Renal cortex interstitium (tissue), 15 donors: ENCODE measurements around the gene MRTO4. TPM values are rescaled to one million over a fixed set of nuclear protein-coding genes. Genes with fewer than 3 reads are reported as not detected.

Source experiments
- DNase-seq, 11 donors: peaks; one replicate each; pipeline ENCODE4 v3.0.0-alpha.2; 2013; ENCODE audit warnings: low read depth in 9 of 11, low spot score in 4 of 11; ENCODE audit errors: extremely low read depth in 1 of 11
- long read RNA-seq, 16 experiments: transcript quantifications; one replicate each; lab custom pipeline, GENCODE V29; 2026
- polyA plus RNA-seq, 3 donors: library from polyadenylated mRNA; unstranded; fragments of 120-200 nt; gene quantifications; one replicate each; pipeline ENCODE4 v1.2.1, GENCODE V29; 2013; ENCODE audit not compliant: insufficient read length in 3 of 3

Gene MRTO4
- polyA plus RNA-seq, result 10 to 100 TPM; 29.5 to 31.2 (median 30.6) TPM
- long read RNA-seq, donor 1, transcript MRTO4-201 (8 exons, 2,315 nt), result major isoform, 7 of 7 reads
- long read RNA-seq, donor 1, partial matches to known transcripts, result 0 of 7 reads
- long read RNA-seq, donor 1, other reads (novel, unspliced or antisense), result 0 of 7 reads
- long read RNA-seq, donor 2, transcript MRTO4-201 (8 exons, 2,315 nt), result major isoform, 8 of 13 reads
- long read RNA-seq, donor 2, partial matches to known transcripts, result 5 of 13 reads
- long read RNA-seq, donor 2, other reads (novel, unspliced or antisense), result 0 of 13 reads
- long read RNA-seq, donor 3, transcript MRTO4-201 (8 exons, 2,315 nt), result major isoform, 17 of 18 reads
- long read RNA-seq, donor 3, partial matches to known transcripts, result 0 of 18 reads
- long read RNA-seq, donor 3, other reads (novel, unspliced or antisense), result 0 of 18 reads
- long read RNA-seq, donor 4, transcript MRTO4-201 (8 exons, 2,315 nt), result major isoform, 12 of 12 reads
- long read RNA-seq, donor 4, partial matches to known transcripts, result 0 of 12 reads
- long read RNA-seq, donor 4, other reads (novel, unspliced or antisense), result 0 of 12 reads
- long read RNA-seq, donor 5, result 0 reads
- long read RNA-seq, donor 6, transcript MRTO4-201 (8 exons, 2,315 nt), result major isoform, 11 of 11 reads
- long read RNA-seq, donor 6, partial matches to known transcripts, result 0 of 11 reads
- long read RNA-seq, donor 6, other reads (novel, unspliced or antisense), result 0 of 11 reads
- long read RNA-seq, donor 7, transcript MRTO4-201 (8 exons, 2,315 nt), result major isoform, 11 of 12 reads
- long read RNA-seq, donor 7, partial matches to known transcripts, result 0 of 12 reads
- long read RNA-seq, donor 7, other reads (novel, unspliced or antisense), result 0 of 12 reads
- long read RNA-seq, donor 8, transcript MRTO4-201 (8 exons, 2,315 nt), result major isoform, 20 of 309 reads
- long read RNA-seq, donor 8, partial matches to known transcripts, result 288 of 309 reads
- long read RNA-seq, donor 8, other reads (novel, unspliced or antisense), result 0 of 309 reads
- long read RNA-seq, donor 9, transcript MRTO4-201 (8 exons, 2,315 nt), result major isoform, 11 of 11 reads
- long read RNA-seq, donor 9, partial matches to known transcripts, result 0 of 11 reads
- long read RNA-seq, donor 9, other reads (novel, unspliced or antisense), result 0 of 11 reads
- long read RNA-seq, donor 10, transcript MRTO4-201 (8 exons, 2,315 nt), result major isoform, 12 of 12 reads
- long read RNA-seq, donor 10, partial matches to known transcripts, result 0 of 12 reads
- long read RNA-seq, donor 10, other reads (novel, unspliced or antisense), result 0 of 12 reads
- long read RNA-seq, donor 11, transcript MRTO4-201 (8 exons, 2,315 nt), result major isoform, 10 of 10 reads
- long read RNA-seq, donor 11, partial matches to known transcripts, result 0 of 10 reads
- long read RNA-seq, donor 11, other reads (novel, unspliced or antisense), result 0 of 10 reads
- long read RNA-seq, donor 12, transcript MRTO4-201 (8 exons, 2,315 nt), result major isoform, 7 of 7 reads
- long read RNA-seq, donor 12, partial matches to known transcripts, result 0 of 7 reads
- long read RNA-seq, donor 12, other reads (novel, unspliced or antisense), result 0 of 7 reads
- long read RNA-seq, donor 13, transcript MRTO4-201 (8 exons, 2,315 nt), result major isoform, 18 of 21 reads
- long read RNA-seq, donor 13, partial matches to known transcripts, result 0 of 21 reads
- long read RNA-seq, donor 13, other reads (novel, unspliced or antisense), result 0 of 21 reads
- long read RNA-seq, donor 14, transcript MRTO4-201 (8 exons, 2,315 nt), result major isoform, 10 of 12 reads
- long read RNA-seq, donor 14, partial matches to known transcripts, result 0 of 12 reads
- long read RNA-seq, donor 14, other reads (novel, unspliced or antisense), result 0 of 12 reads
- long read RNA-seq, donor 15, transcript MRTO4-201 (8 exons, 2,315 nt), result major isoform, 8 of 8 reads
- long read RNA-seq, donor 15, partial matches to known transcripts, result 0 of 8 reads
- long read RNA-seq, donor 15, other reads (novel, unspliced or antisense), result 0 of 8 reads
- long read RNA-seq, donor 16, transcript MRTO4-201 (8 exons, 2,315 nt), result major isoform, 34 of 36 reads
- long read RNA-seq, donor 16, partial matches to known transcripts, result 0 of 36 reads
- long read RNA-seq, donor 16, other reads (novel, unspliced or antisense), result 0 of 36 reads

DNA sequence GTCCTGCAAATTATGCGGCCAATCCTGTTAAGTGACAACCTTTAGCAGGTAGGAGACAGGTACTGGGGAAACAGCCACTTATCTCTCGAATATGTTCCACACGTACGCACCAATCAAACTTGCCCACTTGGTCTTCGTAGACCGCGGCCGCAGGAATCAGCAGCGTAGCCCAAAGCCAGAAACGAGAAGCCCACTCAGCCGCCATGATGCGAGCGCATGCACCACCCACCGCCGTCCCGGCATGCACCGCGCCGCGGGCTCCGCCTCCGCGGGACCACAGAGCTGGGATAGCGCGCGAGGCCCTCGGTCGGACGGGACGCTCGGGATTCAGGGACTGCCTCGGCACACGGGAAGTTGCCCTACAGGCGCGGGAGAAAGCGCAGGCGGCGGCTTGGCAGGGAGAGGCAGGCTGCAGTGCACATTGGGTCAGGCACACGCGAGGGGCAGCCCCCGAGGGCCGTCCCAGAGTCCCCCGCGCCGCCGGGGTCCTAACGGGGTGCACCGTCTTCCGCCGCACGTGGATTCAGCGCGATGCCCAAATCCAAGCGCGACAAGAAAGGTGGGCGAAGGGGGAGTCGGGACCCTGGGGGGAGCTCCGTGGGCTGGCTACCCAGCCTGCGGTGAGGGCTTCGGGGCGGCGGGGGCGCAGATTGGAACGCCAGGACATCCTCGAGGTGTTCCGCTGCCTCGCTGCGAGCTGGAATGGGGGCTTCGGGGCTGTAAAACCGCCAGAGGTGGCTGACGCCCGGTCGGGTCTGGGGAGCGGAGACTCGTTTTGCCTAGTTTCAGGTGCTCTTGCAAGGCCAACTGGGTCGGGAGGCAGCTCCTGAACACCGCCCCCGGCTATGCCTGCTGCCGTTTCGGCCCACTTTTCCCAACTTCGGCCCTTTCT is at the start of gene MRTO4, which contains the start of gene EMC1:
Gene MRTO4, plus strand, starts transcription at position 501 of the 892 bp plus-strand sequence. Its CDS starts 31 bp downstream, at position 532.
Gene EMC1, minus strand, starts transcription at position 220 of the 892 bp plus-strand sequence. Its CDS starts 15 bp downstream, at position 205.
- DNase-seq, result peak; percentile 72 to 85 (median 78)

DNA sequence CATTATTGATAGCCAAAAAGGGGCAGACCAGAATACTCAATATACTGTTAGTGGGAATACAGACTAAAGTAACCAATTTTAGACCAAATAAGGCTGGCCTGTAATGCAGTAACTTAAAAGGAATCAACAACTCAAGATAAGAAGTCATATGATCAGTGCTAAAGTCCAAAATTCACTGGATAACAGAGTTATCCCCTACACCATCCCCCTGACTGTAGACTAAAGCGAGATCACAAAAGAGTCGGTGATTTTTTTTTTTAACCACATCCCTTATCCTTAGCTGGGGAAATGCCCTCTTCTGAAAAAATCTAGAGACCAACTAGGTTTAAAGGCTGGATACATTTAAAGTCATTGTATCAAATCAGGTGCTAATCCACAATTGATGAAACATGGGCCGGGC is 49.2 kb upstream of the MRTO4 start:
- DNase-seq, result no peak

- DNase-seq, result no peak
These were observed 48.2 kb upstream of the MRTO4 start for GRCh38 chr1:19203440-19203839.

DNA sequence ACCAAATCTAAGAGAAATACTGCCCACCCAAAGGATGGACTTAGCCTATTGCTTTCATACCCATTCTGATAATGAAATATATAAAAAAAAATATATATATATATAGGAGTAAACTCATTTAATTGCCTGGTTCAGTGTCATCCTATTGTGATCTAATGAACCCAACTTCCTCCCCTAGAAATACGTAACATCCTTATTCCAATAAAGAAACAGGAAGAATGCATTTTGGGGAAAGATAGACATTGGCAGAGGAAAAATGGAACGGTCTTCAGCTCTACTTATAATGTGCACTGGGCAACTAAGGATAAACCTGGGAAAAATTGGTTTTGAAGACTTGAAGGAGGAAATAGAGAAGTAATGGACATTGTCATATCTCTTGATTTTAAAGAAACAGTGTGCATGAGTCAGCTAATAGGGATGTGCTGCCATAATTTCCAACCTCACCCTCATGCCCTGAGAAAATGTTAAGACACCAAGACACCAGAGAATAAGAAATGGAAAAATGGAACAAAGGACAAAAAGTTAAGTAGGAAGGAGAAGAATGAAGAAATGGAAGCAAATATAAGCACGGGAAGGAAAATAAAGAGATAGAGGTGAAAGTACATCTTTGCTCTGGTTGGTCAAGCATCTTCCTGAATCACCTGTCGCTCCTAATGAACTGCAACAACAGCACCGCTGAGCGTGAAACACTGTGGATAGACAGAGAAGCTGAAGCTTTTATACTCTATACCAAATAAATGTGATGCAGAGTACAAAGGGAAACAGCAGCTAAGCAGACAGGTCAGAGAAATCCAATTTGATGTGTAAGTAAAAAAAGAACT is 46.9 kb upstream of the MRTO4 start:
- DNase-seq, result no peak

DNA sequence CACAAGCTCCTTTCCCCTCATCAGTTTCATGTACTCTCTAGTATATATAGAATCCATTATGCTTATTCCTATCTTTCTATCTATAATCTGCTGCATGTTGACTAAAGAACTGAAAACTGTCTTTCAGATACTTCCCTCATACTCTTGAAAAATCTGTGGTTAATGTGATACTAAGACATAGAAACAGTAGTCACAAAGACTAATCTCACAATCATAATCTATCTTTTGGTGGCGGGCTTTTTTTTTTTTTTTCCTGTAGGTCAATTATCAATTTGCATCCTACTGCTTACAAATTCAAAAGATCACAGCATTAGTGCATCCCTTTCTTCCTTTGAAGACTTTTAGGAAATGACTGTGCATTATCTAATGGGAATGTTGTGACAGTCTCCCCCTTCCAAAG is 46.2 kb upstream of the MRTO4 start:
- no peak for DNase-seq

DNA sequence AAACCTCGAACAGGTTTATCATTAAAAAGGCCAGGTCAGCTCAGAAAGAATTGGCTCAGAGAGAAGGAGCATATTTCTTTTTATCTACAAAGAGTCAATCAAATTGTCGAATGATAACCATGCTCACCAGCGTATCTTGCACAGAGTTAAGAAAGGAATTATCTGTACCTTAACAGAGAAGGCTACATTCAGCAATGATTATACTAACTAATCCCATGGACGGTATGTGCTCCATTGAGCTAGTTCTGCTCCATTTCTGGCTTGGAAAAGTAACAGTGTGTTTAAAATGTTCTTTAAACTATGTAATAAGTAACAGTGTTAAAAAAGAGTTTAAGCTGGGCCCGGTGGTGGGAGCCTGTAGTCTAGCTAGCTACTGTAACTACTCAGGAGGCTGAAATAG is 45.8 kb upstream of the MRTO4 start:
- no peak for DNase-seq

- no peak for DNase-seq
These were observed 44.7 kb upstream of the MRTO4 start for GRCh38 chr1:19206947-19207346.

- DNase-seq, result peak in 2 of 11 donors; percentile 2 to 7
These were observed 42.7 kb upstream of the MRTO4 start for GRCh38 chr1:19208710-19209438.

DNA sequence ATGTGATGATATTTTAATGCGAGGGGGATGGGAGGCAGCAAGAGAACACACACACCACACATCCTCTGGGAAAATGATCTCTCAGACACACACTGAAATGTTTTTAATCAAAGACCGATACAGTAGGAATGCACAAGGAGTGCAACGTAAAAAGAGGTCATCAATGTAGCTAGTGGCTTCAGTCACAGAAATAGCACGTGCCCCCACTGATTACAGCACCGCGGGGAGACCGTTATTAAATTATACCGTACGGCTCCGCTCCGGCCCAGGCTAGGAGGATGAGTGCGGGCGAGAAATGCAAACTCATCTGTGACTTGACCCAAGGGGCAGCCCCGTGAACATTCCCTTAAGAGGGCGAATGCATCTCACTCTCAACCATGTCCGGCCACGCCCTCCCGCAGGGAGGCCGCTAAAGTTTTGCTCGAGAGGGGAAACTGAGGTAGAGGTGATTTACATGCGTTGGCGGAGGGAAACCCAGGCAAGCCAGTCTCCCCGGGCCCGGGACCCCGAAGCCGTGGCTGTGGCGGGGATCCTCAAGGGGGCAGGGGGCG is 42.1 kb upstream of the MRTO4 start:
- DNase-seq, result peak in 8 of 11 donors; percentile 3 to 31 (median 20)

- DNase-seq, result peak; percentile 88 to 96 (median 93)
These were observed 41.4 kb upstream of the MRTO4 start, which contains the start of gene UBR4 for GRCh38 chr1:19209990-19210771. Gene UBR4, minus strand, starts transcription at chr1:19210266. Its CDS starts 18 bp downstream, at chr1:19210248.

DNA sequence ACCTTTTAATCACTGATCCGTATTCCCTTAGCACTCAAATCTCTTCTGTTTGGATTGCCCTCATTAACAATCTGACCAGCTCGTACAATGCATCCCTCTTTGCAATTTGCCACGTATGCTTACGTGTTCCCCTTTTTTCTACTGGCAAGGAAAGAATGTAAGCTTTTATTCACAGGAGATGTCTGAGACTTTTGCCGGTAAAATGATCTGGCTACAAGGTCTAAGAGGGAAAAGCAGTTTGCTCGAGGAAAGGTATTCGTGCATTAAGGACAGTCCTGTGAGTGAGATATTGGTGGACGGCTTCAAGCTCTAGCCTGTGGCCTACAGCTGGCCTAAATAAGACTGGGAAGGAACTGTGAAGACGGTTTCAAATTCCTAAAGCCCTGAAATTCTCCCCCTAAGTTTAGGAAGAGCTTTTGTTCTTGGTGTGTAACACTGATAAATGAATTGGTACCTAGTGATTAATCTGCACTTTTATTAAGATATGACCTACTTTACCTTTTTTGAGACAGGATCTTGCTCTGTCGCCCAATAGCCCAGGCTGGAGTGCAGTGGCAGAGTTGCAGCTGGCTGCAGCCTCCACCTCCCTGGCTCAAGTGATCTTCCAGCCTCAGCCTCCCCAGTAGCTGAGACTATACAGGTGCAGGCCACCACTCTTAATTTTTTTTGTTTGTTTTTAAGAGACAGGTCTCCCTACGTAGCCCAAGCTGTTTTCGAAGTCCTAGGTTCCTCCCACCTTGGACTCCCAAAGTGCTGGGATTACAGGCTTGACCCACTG is 40.6 kb upstream of the MRTO4 start:
- DNase-seq, result peak in 7 of 11 donors; percentile 7 to 29 (median 8)

- no peak for DNase-seq
These were observed 39.4 kb upstream of the MRTO4 start for GRCh38 chr1:19212167-19212566.

- no peak for DNase-seq
These were observed 38.0 kb upstream of the MRTO4 start for GRCh38 chr1:19213580-19213979.
